ENCODE results near the gene RHCG.

DNA sequence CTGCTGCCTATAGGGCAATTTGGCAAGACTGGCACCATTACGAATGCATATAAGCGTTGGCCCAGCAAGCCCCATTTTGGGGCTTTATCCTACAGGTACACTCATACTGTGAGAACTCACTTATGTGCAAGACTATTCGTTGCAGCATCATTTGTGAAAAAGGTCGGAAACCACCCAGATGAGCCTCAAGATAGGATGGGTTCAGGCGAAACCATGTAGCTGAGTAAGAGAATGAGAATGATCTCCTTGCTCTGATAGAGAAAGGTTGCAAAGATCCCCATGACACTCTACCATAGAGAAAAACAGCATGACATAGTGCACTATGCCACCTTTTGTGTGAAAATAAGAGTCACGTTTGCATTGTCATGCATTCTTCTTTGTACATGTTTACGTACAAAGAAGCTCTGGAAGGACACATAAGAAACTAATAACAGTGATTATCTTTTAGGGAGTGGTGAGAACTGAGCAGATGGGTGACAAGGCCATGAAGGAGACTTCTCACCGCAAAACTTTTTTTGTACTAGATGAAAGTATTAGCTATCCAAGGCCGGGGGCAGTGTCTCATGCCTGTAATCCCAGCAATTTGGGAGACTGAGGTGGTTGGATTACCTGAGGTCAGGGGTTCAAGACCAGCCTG is 50.0 kb downstream of the RHCG start:
- TF ChIP-seq, protein P1, sequence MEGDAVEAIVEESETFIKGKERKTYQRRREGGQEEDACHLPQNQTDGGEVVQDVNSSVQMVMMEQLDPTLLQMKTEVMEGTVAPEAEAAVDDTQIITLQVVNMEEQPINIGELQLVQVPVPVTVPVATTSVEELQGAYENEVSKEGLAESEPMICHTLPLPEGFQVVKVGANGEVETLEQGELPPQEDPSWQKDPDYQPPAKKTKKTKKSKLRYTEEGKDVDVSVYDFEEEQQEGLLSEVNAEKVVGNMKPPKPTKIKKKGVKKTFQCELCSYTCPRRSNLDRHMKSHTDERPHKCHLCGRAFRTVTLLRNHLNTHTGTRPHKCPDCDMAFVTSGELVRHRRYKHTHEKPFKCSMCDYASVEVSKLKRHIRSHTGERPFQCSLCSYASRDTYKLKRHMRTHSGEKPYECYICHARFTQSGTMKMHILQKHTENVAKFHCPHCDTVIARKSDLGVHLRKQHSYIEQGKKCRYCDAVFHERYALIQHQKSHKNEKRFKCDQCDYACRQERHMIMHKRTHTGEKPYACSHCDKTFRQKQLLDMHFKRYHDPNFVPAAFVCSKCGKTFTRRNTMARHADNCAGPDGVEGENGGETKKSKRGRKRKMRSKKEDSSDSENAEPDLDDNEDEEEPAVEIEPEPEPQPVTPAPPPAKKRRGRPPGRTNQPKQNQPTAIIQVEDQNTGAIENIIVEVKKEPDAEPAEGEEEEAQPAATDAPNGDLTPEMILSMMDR (IDR thresholded peaks at IDR 0.05): no peak
- TF ChIP-seq CHD2 (IDR thresholded peaks at IDR 0.05; ENCODE audit: low read length, partially characterized antibody) (no peak), EZH2phosphoT487 (IDR thresholded peaks at IDR 0.05; ENCODE audit: borderline replicate concordance, low read depth) (no peak), YY1 (IDR thresholded peaks at IDR 0.05; ENCODE audit: low read depth) (no peak), RFX5 (IDR thresholded peaks at IDR 0.05; ENCODE audit: low read length) (no peak), NRF1 (IDR thresholded peaks at IDR 0.05; ENCODE audit: low read depth, low read length) (no peak), TEAD4 (IDR thresholded peaks at IDR 0.05; ENCODE audit: borderline replicate concordance, insufficient read depth) (no peak), MEF2A (IDR thresholded peaks at IDR 0.05; ENCODE audit: borderline replicate concordance, low read depth) (no peak), POLR2AphosphoS5 (IDR thresholded peaks at IDR 0.05; ENCODE audit: low read depth, low read length) (no peak)
- TF ChIP-seq, protein P2, sequence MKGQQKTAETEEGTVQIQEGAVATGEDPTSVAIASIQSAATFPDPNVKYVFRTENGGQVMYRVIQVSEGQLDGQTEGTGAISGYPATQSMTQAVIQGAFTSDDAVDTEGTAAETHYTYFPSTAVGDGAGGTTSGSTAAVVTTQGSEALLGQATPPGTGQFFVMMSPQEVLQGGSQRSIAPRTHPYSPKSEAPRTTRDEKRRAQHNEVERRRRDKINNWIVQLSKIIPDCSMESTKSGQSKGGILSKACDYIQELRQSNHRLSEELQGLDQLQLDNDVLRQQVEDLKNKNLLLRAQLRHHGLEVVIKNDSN (IDR thresholded peaks at IDR 0.05; ENCODE audit: borderline replicate concordance, low read depth): no peak
- TF ChIP-seq, protein P3, sequence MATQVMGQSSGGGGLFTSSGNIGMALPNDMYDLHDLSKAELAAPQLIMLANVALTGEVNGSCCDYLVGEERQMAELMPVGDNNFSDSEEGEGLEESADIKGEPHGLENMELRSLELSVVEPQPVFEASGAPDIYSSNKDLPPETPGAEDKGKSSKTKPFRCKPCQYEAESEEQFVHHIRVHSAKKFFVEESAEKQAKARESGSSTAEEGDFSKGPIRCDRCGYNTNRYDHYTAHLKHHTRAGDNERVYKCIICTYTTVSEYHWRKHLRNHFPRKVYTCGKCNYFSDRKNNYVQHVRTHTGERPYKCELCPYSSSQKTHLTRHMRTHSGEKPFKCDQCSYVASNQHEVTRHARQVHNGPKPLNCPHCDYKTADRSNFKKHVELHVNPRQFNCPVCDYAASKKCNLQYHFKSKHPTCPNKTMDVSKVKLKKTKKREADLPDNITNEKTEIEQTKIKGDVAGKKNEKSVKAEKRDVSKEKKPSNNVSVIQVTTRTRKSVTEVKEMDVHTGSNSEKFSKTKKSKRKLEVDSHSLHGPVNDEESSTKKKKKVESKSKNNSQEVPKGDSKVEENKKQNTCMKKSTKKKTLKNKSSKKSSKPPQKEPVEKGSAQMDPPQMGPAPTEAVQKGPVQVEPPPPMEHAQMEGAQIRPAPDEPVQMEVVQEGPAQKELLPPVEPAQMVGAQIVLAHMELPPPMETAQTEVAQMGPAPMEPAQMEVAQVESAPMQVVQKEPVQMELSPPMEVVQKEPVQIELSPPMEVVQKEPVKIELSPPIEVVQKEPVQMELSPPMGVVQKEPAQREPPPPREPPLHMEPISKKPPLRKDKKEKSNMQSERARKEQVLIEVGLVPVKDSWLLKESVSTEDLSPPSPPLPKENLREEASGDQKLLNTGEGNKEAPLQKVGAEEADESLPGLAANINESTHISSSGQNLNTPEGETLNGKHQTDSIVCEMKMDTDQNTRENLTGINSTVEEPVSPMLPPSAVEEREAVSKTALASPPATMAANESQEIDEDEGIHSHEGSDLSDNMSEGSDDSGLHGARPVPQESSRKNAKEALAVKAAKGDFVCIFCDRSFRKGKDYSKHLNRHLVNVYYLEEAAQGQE (IDR thresholded peaks at IDR 0.05; ENCODE audit: low read depth, low read length): no peak

Data from SK-N-SH (cell line).